SK-N-SH (cell line): ENCODE results near the gene PEG3.

ENCODE experiments used
- FOXM1 ChIP-seq: IDR thresholded peaks from 2 replicates; pipeline ENCODE4 v1.4.0; 2012; ENCODE audit warnings: low read depth, mild to moderate bottlenecking
- MXI1 ChIP-seq: IDR thresholded peaks from 2 replicates; pipeline ENCODE4 v1.6.1; 2012; ENCODE audit warnings: mild to moderate bottlenecking, low read depth, low read length, improper control_type of control experiment
- POLR2AphosphoS5 ChIP-seq: IDR thresholded peaks from 2 replicates; pipeline ENCODE4 v1.6.1; 2012; ENCODE audit warnings: low read depth, low read length
- TAF1 ChIP-seq: IDR thresholded peaks from 2 replicates; pipeline ENCODE4 v1.6.1; 2012; ENCODE audit warnings: low read depth, mild to moderate bottlenecking, low read length, moderate library complexity, borderline replicate concordance
- TF ChIP-seq, protein P1 (sequence below): fragments of 200-600 bp; sonication (generic); IDR thresholded peaks from 2 replicates; pipeline ENCODE4 v1.6.1; 2017; ENCODE audit warnings: antibody characterized with exemption, mild to moderate bottlenecking, moderate library complexity
- TF ChIP-seq, protein P2 (sequence below): IDR thresholded peaks from 2 replicates; pipeline ENCODE4 v1.4.0; 2012; ENCODE audit warnings: low read depth

DNA sequence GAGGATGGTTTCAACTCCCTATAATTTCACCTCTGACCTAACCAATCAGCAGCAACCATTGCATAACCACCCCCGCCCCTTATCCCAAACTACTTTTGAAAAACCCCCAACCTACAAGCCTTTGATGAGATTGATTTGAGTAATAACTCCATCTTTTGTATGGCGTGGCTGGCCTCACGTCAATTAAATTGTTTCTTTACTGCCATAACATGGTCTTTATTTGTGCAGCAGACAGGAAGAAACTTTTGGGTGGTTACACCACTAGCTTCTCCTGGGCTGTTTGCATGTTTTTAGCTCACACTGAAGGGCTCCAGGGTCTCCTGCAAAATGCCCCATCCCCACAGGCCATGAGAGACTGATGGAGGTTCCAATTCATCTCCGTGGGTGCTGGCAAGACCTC is 34.0 kb upstream of the PEG3 start:
- TF ChIP-seq MXI1 (no peak), POLR2AphosphoS5 (no peak), FOXM1 (no peak), TAF1 (no peak)
- TF ChIP-seq, protein P1, sequence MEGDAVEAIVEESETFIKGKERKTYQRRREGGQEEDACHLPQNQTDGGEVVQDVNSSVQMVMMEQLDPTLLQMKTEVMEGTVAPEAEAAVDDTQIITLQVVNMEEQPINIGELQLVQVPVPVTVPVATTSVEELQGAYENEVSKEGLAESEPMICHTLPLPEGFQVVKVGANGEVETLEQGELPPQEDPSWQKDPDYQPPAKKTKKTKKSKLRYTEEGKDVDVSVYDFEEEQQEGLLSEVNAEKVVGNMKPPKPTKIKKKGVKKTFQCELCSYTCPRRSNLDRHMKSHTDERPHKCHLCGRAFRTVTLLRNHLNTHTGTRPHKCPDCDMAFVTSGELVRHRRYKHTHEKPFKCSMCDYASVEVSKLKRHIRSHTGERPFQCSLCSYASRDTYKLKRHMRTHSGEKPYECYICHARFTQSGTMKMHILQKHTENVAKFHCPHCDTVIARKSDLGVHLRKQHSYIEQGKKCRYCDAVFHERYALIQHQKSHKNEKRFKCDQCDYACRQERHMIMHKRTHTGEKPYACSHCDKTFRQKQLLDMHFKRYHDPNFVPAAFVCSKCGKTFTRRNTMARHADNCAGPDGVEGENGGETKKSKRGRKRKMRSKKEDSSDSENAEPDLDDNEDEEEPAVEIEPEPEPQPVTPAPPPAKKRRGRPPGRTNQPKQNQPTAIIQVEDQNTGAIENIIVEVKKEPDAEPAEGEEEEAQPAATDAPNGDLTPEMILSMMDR: no peak
- TF ChIP-seq, protein P2, sequence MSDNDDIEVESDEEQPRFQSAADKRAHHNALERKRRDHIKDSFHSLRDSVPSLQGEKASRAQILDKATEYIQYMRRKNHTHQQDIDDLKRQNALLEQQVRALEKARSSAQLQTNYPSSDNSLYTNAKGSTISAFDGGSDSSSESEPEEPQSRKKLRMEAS: no peak
